ENCODE data around the gene OLFML2A.
"Not testable (repeated sequence)": the region's sequence is repeated elsewhere in the genome, so short reads cannot be mapped to it uniquely, and the experiment has no call there.

Gene OLFML2A

GRCh38 chr9:124831642-124832364 lies 54.9 kb downstream of the OLFML2A start:
- no peak for DNase-seq

GRCh38 chr9:124834591-124834990 lies 57.7 kb downstream of the OLFML2A start:
- no peak for DNase-seq

- no peak for DNase-seq
Measured at GRCh38 chr9:124835026-124835557, 58.2 kb downstream of the OLFML2A start.

- not testable (repeated sequence) for DNase-seq
Measured at GRCh38 chr9:124838132-124838531, 61.2 kb downstream of the OLFML2A start.

GRCh38 chr9:124838567-124839275 lies 61.8 kb downstream of the OLFML2A start:
- DNase-seq: not testable (repeated sequence)

GRCh38 chr9:124839612-124840299 lies 62.8 kb downstream of the OLFML2A start:
- DNase-seq: no peak

DNA sequence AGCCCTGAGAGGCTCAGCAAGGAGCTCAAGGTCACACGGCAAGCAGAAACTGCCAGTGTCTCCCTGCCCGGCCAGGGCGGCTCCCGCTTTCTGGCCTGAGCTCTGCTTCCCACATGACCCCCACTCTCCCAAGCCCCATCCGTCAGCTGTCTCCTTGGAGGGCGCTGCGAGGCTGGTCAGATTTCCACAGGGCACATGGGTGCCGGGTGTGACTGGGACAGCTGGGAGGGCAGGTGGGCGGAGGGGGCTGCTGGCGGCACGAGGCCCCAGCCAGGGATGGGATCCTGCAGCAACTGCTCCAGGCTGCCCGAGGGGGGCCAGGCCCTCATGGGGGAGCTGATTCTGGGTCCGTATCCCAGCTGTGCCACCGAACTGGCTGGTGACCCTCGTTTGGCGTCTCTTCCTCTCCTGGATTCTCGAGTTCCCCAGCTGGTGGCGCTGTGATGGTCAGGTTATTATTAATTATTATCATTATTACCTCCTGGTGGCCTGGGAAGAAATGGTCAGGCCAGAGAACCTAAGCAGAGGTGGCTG lies 63.4 kb downstream of the OLFML2A start:
- DNase-seq: no peak

DNA sequence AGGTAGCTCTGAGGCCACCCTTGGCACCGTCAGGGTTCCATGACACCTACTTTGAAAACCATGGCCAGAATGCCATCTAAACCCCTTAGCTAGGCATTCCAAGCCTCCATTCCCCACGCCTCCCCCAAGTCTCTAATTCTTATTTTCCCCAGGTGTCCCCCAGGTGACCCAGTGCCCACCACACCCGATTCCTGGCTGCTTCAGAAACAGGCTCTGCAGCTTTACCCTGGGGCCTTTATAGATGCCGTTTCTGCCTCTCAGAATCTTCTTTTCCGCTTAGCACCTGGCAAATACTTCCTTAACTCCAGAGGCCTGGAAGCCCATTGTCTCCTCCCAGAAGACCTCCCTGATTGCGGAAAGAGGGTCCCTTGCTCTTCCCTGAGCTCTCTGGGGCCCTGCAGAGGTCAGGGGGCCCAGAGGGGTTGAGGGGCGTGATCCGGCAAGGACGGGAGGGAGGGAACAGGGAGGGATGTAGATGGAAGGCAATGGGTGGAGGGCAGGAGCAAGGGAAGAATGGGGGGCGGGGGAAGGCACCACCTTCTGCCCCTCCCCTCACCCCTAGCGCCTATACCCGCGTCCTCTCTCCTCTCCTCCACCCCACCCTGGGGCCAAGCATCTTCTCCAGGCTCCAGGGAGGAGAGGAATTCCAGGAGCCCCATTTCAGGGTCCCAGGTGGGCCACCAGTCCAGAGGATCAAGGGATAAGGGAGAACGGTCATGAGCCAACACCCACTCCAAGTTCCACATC lies 64.3 kb downstream of the OLFML2A start:
- no peak for DNase-seq

GRCh38 chr9:124843456-124844034 lies 66.6 kb downstream of the OLFML2A start:
- DNase-seq: no peak

- DNase-seq: no peak
Measured at GRCh38 chr9:124844291-124844690, 67.4 kb downstream of the OLFML2A start.

DNA sequence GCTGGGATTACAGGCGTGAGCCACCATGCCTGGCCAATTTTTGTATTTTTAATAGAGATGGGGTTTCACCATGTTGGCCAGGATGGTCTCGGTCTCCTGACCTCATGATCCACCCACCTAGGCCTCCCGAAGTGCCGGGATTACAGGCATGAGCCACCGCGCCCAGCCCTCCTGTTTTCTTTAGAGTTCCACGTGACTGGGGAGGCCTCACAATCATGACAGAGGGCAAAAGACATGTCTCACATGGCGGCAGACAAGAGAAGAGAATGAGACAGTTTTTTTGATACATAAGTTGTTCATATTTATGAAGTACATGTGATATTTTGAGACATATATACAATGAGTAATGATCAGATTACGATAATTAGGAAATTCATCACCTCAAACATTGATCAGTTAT lies 69.5 kb downstream of the OLFML2A start:
- not testable (repeated sequence) for DNase-seq

- DNase-seq: no peak
Measured at GRCh38 chr9:124846969-124847368, 70.0 kb downstream of the OLFML2A start.

DNA sequence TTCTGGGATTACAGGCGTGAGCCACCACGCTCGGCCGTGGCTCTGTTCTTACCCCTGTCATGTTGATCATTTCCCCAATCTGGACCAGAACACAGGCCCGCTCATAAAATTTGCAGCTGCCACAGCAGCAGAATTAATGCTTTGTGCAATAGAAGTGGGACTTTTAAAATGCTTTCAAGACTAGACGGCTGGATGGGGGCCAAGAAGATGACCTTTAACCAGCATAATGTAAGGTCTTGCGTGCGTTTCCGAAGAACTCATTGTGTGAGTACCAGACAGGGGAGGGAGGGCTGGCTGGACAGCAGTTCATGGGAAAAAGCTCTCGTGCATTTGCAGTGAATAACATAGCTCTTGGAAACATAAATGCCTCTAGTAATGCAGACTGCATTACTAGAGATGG lies 72.9 kb downstream of the OLFML2A start:
- DNase-seq: no peak

DNA sequence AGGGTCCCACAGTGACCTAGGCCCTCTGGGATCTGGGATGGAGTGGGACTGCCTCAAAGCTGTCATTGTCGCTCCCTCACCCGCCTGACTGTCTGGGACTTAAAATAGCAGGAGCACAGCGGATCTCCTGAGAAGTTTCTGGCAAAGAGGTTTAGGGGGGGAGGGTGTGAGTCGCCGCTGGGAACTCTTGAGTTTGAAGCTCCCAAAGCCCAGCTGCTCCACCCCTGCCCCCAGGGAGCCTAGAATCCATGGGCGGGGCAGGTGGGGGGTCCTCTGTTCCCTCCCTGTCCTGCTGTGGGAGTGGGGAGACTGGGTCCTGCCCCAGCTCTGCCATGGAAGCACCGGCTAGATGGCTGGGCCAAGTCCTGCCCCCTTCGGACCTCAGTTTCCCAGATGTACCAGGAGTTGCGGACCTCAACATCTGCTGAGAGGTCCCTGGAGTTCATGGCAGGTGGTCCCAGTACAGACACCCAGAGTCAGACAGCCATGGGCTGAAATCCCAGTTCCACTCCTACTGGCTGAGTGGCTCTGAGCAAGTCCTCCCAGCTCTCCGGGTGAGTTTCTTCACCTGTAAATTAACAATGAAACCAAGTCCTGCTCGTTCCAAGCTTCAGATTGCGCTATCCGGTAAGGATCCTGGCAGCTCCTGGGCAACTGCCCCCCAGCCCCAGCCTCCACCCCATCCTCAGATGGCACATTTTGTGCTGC lies 75.3 kb downstream of the OLFML2A start:
- DNase-seq: no peak

- DNase-seq: no peak
Measured at GRCh38 chr9:124852829-124853531, 76.0 kb downstream of the OLFML2A start, which contains the start of gene WDR38. Gene WDR38 (plus strand): TSS chr9:124853460. CDS start chr9:124853532, 72 bp downstream.

DNA sequence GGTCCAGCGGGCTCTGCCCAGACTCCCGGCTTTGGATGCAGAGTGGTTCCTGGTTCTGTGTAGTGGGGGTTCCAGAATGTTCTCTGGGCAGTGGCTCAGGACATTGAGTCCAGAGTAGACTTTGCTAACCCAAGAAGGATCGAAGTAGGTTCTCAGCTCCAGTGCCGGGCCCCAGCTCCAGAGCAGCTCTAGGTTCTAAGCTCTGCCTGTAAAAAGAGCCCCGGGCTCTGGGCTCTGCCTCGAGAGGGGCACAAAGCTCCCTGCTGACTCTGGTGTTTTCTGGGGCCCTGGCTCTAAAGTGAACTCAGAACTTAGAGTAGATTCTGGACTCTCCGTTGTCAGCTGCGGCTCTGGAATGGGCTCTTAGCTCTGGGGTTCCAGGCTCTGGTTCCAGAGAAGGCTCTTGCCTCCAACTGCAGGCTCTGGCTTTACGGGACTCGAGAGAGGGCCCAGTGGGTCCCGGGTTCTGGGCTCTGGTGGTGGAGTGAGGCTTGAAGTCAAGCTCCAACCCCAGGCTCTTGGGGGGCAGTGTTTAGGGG lies 76.7 kb downstream of the OLFML2A start:
- DNase-seq: no peak

- DNase-seq: no peak
Measured at GRCh38 chr9:124854161-124854560, 77.2 kb downstream of the OLFML2A start.

DNA sequence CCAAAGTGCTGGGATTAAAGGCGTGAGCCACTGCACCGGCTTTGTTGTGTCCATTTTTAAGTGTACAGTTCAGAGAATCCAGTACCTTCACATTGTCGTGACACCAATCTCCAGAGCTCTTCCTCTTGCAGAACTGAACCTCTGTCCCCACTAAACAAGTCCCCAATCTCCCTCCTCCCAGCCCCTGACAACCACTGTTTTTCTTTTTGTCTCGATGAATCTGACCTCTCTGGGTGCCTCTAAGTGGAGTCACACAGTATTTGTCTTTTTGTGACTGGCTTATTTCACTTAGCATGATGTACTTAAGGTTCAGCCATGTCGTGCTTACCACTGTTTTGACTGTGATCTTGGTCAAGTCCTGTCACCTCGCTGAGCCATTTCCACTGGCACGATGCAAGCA lies 77.9 kb downstream of the OLFML2A start:
- no peak for DNase-seq

- no peak for DNase-seq
Measured at GRCh38 chr9:124855566-124855943, 78.6 kb downstream of the OLFML2A start.

GRCh38 chr9:124855944-124856765 lies 79.2 kb downstream of the OLFML2A start:
- no peak for DNase-seq

Data from NCI-H1417 treated with DMSO at 0.1 percent for 48 hours (cell line).